ENCODE results near the gene B4GALT1. TPM values are rescaled to one million over a fixed set of nuclear protein-coding genes. Genes with fewer than 3 reads are reported as not detected.
A peak's percentile ranks its signal among the peaks of the same experiment; 100 is the strongest.

Gene B4GALT1
- total RNA-seq (2021) (31.0 and 32.0 TPM in 2 replicates), Bru-seq, nascent RNA (percentile 70 among the genes with signal in this experiment), BruChase-seq, experiment 1, labeled RNA remaining after a 2-hour chase (percentile 73 among the genes with signal in this experiment), BruChase-seq, experiment 2, labeled RNA remaining after a 6-hour chase (percentile 83 among the genes with signal in this experiment)
- long read RNA-seq, full-length matches to known transcripts = 15 of 21 reads
- long read RNA-seq, partial matches to known transcripts = 0 of 21 reads
- long read RNA-seq, other reads (novel, unspliced or antisense) = 6 of 21 reads

DNA sequence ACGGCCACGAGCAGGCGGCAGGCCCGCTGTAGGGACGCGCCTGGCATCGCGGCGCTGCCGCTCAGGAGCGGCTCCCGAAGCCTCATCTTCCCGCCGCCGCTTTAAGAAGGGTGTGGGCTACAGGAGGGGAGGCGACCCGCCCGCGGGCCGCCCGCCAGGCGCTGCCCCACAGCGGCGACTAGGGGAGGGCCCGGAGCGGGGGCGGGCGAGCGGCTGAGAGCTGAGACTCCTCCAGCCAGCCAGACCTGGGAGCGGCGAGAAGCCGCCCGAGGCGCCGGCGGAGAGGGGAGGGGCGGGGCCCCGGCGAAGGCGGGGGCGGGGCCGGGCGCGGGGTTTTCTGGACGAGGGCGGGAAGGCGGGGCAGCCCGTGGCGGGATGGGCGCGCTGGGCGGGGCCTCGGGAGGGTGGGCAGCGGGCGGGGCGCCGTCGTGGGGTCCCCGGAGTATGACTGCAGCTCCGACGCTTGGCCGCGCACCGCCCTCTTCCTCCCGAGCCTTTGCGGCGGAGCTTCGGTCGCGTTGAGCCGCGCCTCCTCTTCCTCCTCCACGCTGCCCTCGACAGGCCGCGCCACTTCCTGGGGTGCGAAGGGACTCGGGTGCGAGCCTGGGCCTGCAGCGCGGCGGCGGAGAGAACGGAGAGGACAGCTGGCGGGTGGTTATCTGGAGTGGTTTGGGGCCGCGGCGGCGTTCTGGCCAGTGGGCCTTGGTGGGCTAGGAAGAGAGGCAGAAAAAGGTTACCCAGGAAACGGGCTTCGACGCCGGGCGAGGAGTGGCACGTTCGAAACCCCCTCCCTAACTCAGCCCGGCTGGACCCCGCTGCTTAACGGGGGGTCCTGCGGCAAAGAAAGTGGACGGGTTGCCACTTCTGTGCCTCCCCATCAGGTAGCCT lies at the start of gene B4GALT1:
Gene B4GALT1, minus strand, starts transcription at position 253 of the 888 bp plus-strand sequence. Its CDS starts 167 bp downstream, at position 86.
- H3K27me3 ChIP-seq (replicated peaks; ENCODE audit: insufficient read depth, low read depth, low read length, poor library complexity) = no peaks in the 10 kb centered on the region
- DNase-seq (ENCODE audit: low spot score) = peak; percentile 92

DNA sequence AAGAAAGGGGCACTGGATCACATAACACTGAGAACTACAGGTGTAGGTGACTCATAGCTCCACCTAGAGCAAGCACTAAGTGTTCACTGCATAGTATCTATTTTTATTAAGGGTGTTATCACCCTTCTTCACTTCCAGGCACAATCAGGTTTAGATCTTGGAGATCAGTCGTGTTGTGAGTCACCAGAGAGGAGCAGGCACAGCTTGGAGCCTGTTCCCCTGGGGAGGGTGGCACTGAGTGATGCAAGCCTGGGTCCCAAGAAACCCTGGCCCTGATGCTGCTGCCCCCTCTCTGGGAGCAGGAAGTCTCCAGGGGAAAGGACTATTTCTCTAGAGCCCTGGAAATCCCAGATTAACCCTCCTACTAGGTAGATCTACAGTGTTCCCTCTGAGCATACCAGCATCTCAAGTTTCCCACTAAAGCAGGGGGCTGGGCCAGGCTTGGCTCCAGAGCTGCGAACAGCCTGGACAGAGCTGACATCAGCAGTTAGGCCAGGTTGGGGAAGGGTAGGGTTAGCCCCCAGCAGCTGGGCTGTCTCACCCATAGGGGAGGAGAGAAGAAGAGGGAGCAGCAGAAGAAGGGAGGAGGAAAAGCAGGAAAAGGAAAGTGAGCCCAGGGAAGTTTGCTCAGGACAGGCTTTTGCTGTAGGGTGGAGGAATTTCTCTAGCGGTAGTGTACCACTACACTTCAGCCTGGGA lies 44.7 kb upstream of the B4GALT1 start:
- no peaks in the 10 kb centered on the region for H3K4me1 ChIP-seq (ENCODE audit: insufficient read depth, low read length, poor library complexity, severe bottlenecking)
- H3K27ac ChIP-seq (ENCODE audit: low read depth, low read length, poor library complexity, severe bottlenecking) = no peak overlapping the region
- CTCF ChIA-PET = no interaction called here
- BruUV-seq (replicated peaks) = no TSS peak
- H3K36me3 ChIP-seq (ENCODE audit: insufficient read depth, low read length, poor library complexity, severe bottlenecking) = no peaks in the 10 kb centered on the region
- no peaks in the 10 kb centered on the region for H3K27me3 ChIP-seq (replicated peaks; ENCODE audit: insufficient read depth, low read depth, low read length, poor library complexity)
- TF ChIP-seq, protein P1, sequence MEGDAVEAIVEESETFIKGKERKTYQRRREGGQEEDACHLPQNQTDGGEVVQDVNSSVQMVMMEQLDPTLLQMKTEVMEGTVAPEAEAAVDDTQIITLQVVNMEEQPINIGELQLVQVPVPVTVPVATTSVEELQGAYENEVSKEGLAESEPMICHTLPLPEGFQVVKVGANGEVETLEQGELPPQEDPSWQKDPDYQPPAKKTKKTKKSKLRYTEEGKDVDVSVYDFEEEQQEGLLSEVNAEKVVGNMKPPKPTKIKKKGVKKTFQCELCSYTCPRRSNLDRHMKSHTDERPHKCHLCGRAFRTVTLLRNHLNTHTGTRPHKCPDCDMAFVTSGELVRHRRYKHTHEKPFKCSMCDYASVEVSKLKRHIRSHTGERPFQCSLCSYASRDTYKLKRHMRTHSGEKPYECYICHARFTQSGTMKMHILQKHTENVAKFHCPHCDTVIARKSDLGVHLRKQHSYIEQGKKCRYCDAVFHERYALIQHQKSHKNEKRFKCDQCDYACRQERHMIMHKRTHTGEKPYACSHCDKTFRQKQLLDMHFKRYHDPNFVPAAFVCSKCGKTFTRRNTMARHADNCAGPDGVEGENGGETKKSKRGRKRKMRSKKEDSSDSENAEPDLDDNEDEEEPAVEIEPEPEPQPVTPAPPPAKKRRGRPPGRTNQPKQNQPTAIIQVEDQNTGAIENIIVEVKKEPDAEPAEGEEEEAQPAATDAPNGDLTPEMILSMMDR (conservative IDR thresholded peaks at IDR 0.05; ENCODE audit: low read depth, low read length) = no peak
- TF ChIP-seq EZH2 (IDR thresholded peaks at IDR 0.05; ENCODE audit: borderline replicate concordance, low read depth, low read length, poor library complexity, severe bottlenecking) = no peak
- H3K4me3 ChIP-seq (ENCODE audit: low read depth, low read length, poor library complexity, severe bottlenecking) = no peak overlapping the region
- peak; percentile 35 for DNase-seq (ENCODE audit: low spot score)
- H3K9me3 ChIP-seq (ENCODE audit: low read depth, low read length, poor library complexity, severe bottlenecking) = no peaks in the 10 kb centered on the region
- intact Hi-C loops (cut with micrococcal nuclease; ENCODE audit: unreplicated experiment) = no loop called here
- POLR2A ChIA-PET (ENCODE audit: low non-redundant PET) = no interaction called here

More for the DNA sequence above, at the start of gene B4GALT1:
- TF ChIP-seq, protein P1 (conservative IDR thresholded peaks at IDR 0.05; ENCODE audit: low read depth, low read length) = no peak
- no peak for TF ChIP-seq EZH2 (IDR thresholded peaks at IDR 0.05; ENCODE audit: borderline replicate concordance, low read depth, low read length, poor library complexity, severe bottlenecking)
- ChIA-PET POLR2A (ENCODE audit: low non-redundant PET) (no interaction called here), CTCF (no interaction called here)
- Histone ChIP-seq H3K4me3 (ENCODE audit: low read depth, low read length, poor library complexity, severe bottlenecking) (peak within 1 kb of the TSS; percentile 95), H3K36me3 (ENCODE audit: insufficient read depth, low read length, poor library complexity, severe bottlenecking) (no peaks in the 10 kb centered on the region), H3K4me1 (ENCODE audit: insufficient read depth, low read length, poor library complexity, severe bottlenecking) (peaks cover 45% of the 10 kb centered on the region), H3K27ac (ENCODE audit: low read depth, low read length, poor library complexity, severe bottlenecking) (peak within 1 kb of the TSS; percentile 91), H3K9me3 (ENCODE audit: low read depth, low read length, poor library complexity, severe bottlenecking) (no peaks in the 10 kb centered on the region)
- intact Hi-C loops (cut with micrococcal nuclease; ENCODE audit: unreplicated experiment) = loop anchor here (2.0 to 5.0 kb wide), 2 partner anchors 55 to 87 kb away; no protein-coding TSS in a partner anchor
- BruUV-seq (replicated peaks) = TSS peak; percentile 84

- no peak for TF ChIP-seq EZH2 (IDR thresholded peaks at IDR 0.05; ENCODE audit: borderline replicate concordance, low read depth, low read length, poor library complexity, severe bottlenecking)
- TF ChIP-seq, protein P1 (conservative IDR thresholded peaks at IDR 0.05; ENCODE audit: low read depth, low read length) = no peak
- H3K36me3 ChIP-seq (ENCODE audit: insufficient read depth, low read length, poor library complexity, severe bottlenecking) = no peaks in the 10 kb centered on the region
- intact Hi-C loops (cut with micrococcal nuclease; ENCODE audit: unreplicated experiment) = no loop called here
- no peak overlapping the region for H3K4me3 ChIP-seq (ENCODE audit: low read depth, low read length, poor library complexity, severe bottlenecking)
- H3K27ac ChIP-seq (ENCODE audit: low read depth, low read length, poor library complexity, severe bottlenecking) = no peak overlapping the region
- DNase-seq (ENCODE audit: low spot score) = no peak
- H3K9me3 ChIP-seq (ENCODE audit: low read depth, low read length, poor library complexity, severe bottlenecking) = no peaks in the 10 kb centered on the region
- H3K4me1 ChIP-seq (ENCODE audit: insufficient read depth, low read length, poor library complexity, severe bottlenecking) = no peaks in the 10 kb centered on the region
- BruUV-seq (replicated peaks) = no TSS peak
- ChIA-PET POLR2A (ENCODE audit: low non-redundant PET) (no interaction called here), CTCF (no interaction called here)
- H3K27me3 ChIP-seq (replicated peaks; ENCODE audit: insufficient read depth, low read depth, low read length, poor library complexity) = no peaks in the 10 kb centered on the region
Measured at GRCh38 chr9:33210006-33210715, 43.0 kb upstream of the B4GALT1 start.
